SK-N-SH (cell line): ENCODE results near the gene USP48. TPM values are rescaled to one million over a fixed set of nuclear protein-coding genes. Genes with fewer than 3 reads are reported as not detected.

ENCODE experiments used
- CTCF ChIA-PET: fragments of 300-600, 350-600 bp; formaldehyde crosslinking; extraction: SDS; loops from one replicate; lab custom pipeline; 2021; lab: Yijun Ruan, JAX
- POLR2A ChIA-PET: fragments of 350-600 bp; sonication (Branson Sonifier 250); formaldehyde crosslinking; extraction: SDS; loops from one replicate; lab custom pipeline; 2020; ENCODE audit warnings: antibody characterized with exemption, inconsistent platforms; lab: Yijun Ruan, JAX
- DNase-seq: peaks from one replicate; pipeline ENCODE4 v3.0.0; 2012
- H2AFZ ChIP-seq: fragments of 200-600 bp; sonication (generic); 2 replicates; pipeline ENCODE4 v1.8.1; 2016; ENCODE audit warnings: antibody characterized with exemption, mild to moderate bottlenecking, low read depth
- H3F3A ChIP-seq: fragments of 200-600 bp; sonication (generic); replicated peaks from 2 replicates; pipeline ENCODE3; 2016; ENCODE audit warnings: antibody characterized with exemption, mild to moderate bottlenecking; ENCODE audit not compliant: insufficient read depth
- H3K27ac ChIP-seq, 2 experiments: fragments of 200-500 bp in 1 of 2; fragments of 200-600 bp in 1 of 2; sonication (Bioruptor generic) in 1 of 2; sonication (generic), shearing (Covaris generic) in 1 of 2; 2 replicates each; pipeline versions ENCODE4 v1.5.1 to v1.6.1; 2014 to 2016; ENCODE audit warnings: low read depth in 2 of 2, inconsistent platforms in 1 of 2, low read length in 1 of 2, mild to moderate bottlenecking in 1 of 2, mixed read lengths in 1 of 2
- H3K27me3 ChIP-seq: fragments of 200-600 bp; sonication (generic), shearing (Covaris generic); 2 replicates; pipeline ENCODE4 v1.6.1; 2016; ENCODE audit warnings: mixed run types; ENCODE audit not compliant: insufficient read depth
- H3K36me3 ChIP-seq, 2 experiments: fragments of 200-500 bp in 1 of 2; fragments of 200-600 bp in 1 of 2; sonication (Bioruptor generic) in 1 of 2; sonication (generic) in 1 of 2; replicated peaks in 1 of 2; 2 replicates each; pipeline versions ENCODE3 to v1.5.1; 2014 to 2016; ENCODE audit warnings: low read length in 1 of 2, mild to moderate bottlenecking in 1 of 2; ENCODE audit not compliant: insufficient read depth in 2 of 2, control insufficient read depth in 1 of 2
- H3K4me1 ChIP-seq, 2 experiments: fragments of 200-500 bp in 1 of 2; fragments of 200-600 bp in 1 of 2; sonication (Bioruptor generic) in 1 of 2; sonication (generic), shearing (Covaris generic) in 1 of 2; 2 replicates each; pipeline versions ENCODE4 v1.5.1 to v1.6.1; 2014 to 2016; ENCODE audit warnings: low read depth in 1 of 2, low read length in 1 of 2, mixed run types in 1 of 2; ENCODE audit not compliant: insufficient read depth in 2 of 2, control insufficient read depth in 1 of 2
- H3K4me2 ChIP-seq: fragments of 200-600 bp; sonication (generic), shearing (Covaris generic); 2 replicates; pipeline ENCODE4 v1.6.1; 2017; ENCODE audit warnings: mixed run types
- H3K4me3 ChIP-seq, 2 experiments: fragments of 200-500 bp in 1 of 2; fragments of 200-600 bp in 1 of 2; sonication (Bioruptor generic) in 1 of 2; sonication (generic), shearing (Covaris generic) in 1 of 2; 2 replicates each; pipeline versions ENCODE4 v1.5.1 to v1.8.1; 2014 to 2016; ENCODE audit warnings: low read depth in 2 of 2, inconsistent platforms in 1 of 2, low read length in 1 of 2, mild to moderate bottlenecking in 1 of 2, mixed read lengths in 1 of 2, moderate library complexity in 1 of 2
- H3K79me2 ChIP-seq: fragments of 200-600 bp; sonication (generic); 2 replicates; pipeline ENCODE4 v1.8.1; 2017; ENCODE audit warnings: mild to moderate bottlenecking; ENCODE audit not compliant: insufficient read depth
- H3K9ac ChIP-seq: fragments of 200-600 bp; sonication (generic); 2 replicates; pipeline ENCODE4 v1.6.1; 2017; ENCODE audit warnings: mixed run types
- H3K9me2 ChIP-seq: fragments of 200-600 bp; sonication (generic); 2 replicates; pipeline ENCODE4 v1.6.1; 2017; ENCODE audit warnings: mixed run types
- H3K9me3 ChIP-seq: fragments of 200-600 bp; sonication (generic); 2 replicates; pipeline ENCODE4 v1.6.1; 2017; ENCODE audit warnings: mixed run types, mild to moderate bottlenecking, moderate library complexity
- H4K20me1 ChIP-seq: fragments of 200-600 bp; sonication (generic); 2 replicates; pipeline ENCODE4 v1.6.1; 2017; ENCODE audit warnings: mild to moderate bottlenecking, mixed run types; ENCODE audit not compliant: insufficient read depth
- CHD2 ChIP-seq: fragments of 150-350 bp; IDR thresholded peaks from 2 replicates; pipeline ENCODE4 v1.6.1; 2018; ENCODE audit warnings: low read length; ENCODE audit not compliant: partially characterized antibody
- ELF1 ChIP-seq: IDR thresholded peaks from 2 replicates; pipeline ENCODE4 v1.4.0; 2012
- FOXJ3 ChIP-seq: sonication (generic); formaldehyde crosslinking; IDR thresholded peaks from 2 replicates; pipeline ENCODE4 v1.5.1; 2020; ENCODE audit warnings: mild to moderate bottlenecking, missing genetic modification reagents
- GATA2 ChIP-seq: sonication (generic); formaldehyde crosslinking; IDR thresholded peaks from 2 replicates; pipeline ENCODE4 v1.5.0; 2020; ENCODE audit warnings: mild to moderate bottlenecking, missing genetic modification reagents
- IRF3 ChIP-seq: fragments of 150-350 bp; IDR thresholded peaks from 2 replicates; pipeline ENCODE4 v1.6.1; 2016; ENCODE audit warnings: mild to moderate bottlenecking, low read depth, low read length
- JUND ChIP-seq: IDR thresholded peaks from 2 replicates; pipeline ENCODE4 v1.4.0; 2012
- MAX ChIP-seq: IDR thresholded peaks from 2 replicates; pipeline ENCODE4 v1.4.0; 2012; ENCODE audit warnings: low read depth
- MEF2A ChIP-seq: IDR thresholded peaks from 2 replicates; pipeline ENCODE4 v1.4.0; 2012; ENCODE audit warnings: low read depth, borderline replicate concordance
- NFIC ChIP-seq: IDR thresholded peaks from 2 replicates; pipeline ENCODE4 v1.4.0; 2012; ENCODE audit warnings: borderline replicate concordance
- POLR2AphosphoS5 ChIP-seq: IDR thresholded peaks from 2 replicates; pipeline ENCODE4 v1.6.1; 2012; ENCODE audit warnings: low read depth, low read length
- RAD21 ChIP-seq: IDR thresholded peaks from 2 replicates; pipeline ENCODE4 v1.6.1; 2012; ENCODE audit warnings: mild to moderate bottlenecking, low read length
- RCOR1 ChIP-seq: fragments of 150-350 bp; IDR thresholded peaks from 2 replicates; pipeline ENCODE4 v1.6.1; 2017; ENCODE audit warnings: antibody characterized with exemption, low read length
- SIN3A ChIP-seq: IDR thresholded peaks from 2 replicates; pipeline ENCODE4 v1.6.1; 2012; ENCODE audit warnings: low read depth, mild to moderate bottlenecking, low read length, moderate library complexity, borderline replicate concordance
- TEAD4 ChIP-seq: IDR thresholded peaks from 2 replicates; pipeline ENCODE4 v1.4.0; 2012; ENCODE audit warnings: mild to moderate bottlenecking, borderline replicate concordance; ENCODE audit not compliant: insufficient read depth
- USF2 ChIP-seq: fragments of 150-350 bp; IDR thresholded peaks from 2 replicates; pipeline ENCODE4 v1.6.1; 2017; ENCODE audit warnings: antibody characterized with exemption, low read length, low read depth, borderline replicate concordance
- YY1 ChIP-seq: IDR thresholded peaks from 2 replicates; pipeline ENCODE4 v1.4.0; 2012; ENCODE audit warnings: low read depth, mild to moderate bottlenecking
- WGBS: methylation state at CpG from one replicate; pipeline ENCODE4 v1.1.6; 2017; ENCODE audit warnings: low lambda C conversion rate; 5-methylcytosine and 5-hydroxymethylcytosine counted together
- polyA plus RNA-seq, 3 experiments: library from polyadenylated mRNA; depleted of rRNA; stranded (reverse); fragments of >200 nt; gene quantifications; 2 replicates each; pipeline ENCODE4 v1.2.3, GENCODE V29; 2012

USP48 gene
- polyA plus RNA-seq, 1 of the 3 experiments (the other 2 are of a cell fraction) = 13.6 TPM

GRCh38 chr1:21775550-21775914, 7.4 kb downstream of the USP48 start:
- H3F3A ChIP-seq = peaks cover 10% of the 10 kb centered on the region
- H3K4me3 ChIP-seq = no peak overlapping the region
- H3K79me2 ChIP-seq = peaks cover 99% of the 10 kb centered on the region
- no peaks in the 10 kb centered on the region for H3K4me1 ChIP-seq
- WGBS = 69% methylated on average over 2 of the region's 2 CpGs
- peaks cover 92% of the 10 kb centered on the region for H4K20me1 ChIP-seq
- no peak overlapping the region for H3K9ac ChIP-seq
- no peak overlapping the region for H2AFZ ChIP-seq
- no peaks in the 10 kb centered on the region for H3K27me3 ChIP-seq
- no peak overlapping the region for H3K4me2 ChIP-seq
- no peaks in the 10 kb centered on the region for H3K9me3 ChIP-seq
- POLR2A ChIA-PET = no interaction called here
- H3K9me2 ChIP-seq = no peaks in the 10 kb centered on the region
- TF ChIP-seq ELF1 = no peak
- no peak for TF ChIP-seq RAD21
- TF ChIP-seq RCOR1 = no peak
- TF ChIP-seq TEAD4 = no peak
- TF ChIP-seq FOXJ3 = no peak
- no peak for TF ChIP-seq USF2
- no peak for TF ChIP-seq CHD2
- TF ChIP-seq YY1 = no peak
- no peak for TF ChIP-seq MAX
- no peak for TF ChIP-seq POLR2AphosphoS5
- no peak for TF ChIP-seq JUND
- TF ChIP-seq IRF3 = no peak
- TF ChIP-seq MEF2A = no peak
- peaks cover 0 to 10% of the 10 kb centered on the region in 2 experiments for H3K36me3 ChIP-seq
- CTCF ChIA-PET = interaction anchor here (0.9 to 1.0 kb wide), 2 partner anchors 55 to 88 kb away, joined by 3 read pairs; no protein-coding TSS in a partner anchor
- DNase-seq = no peak
- H3K27ac ChIP-seq = no peak overlapping the region

GRCh38 chr1:21774835-21775549, 8.0 kb downstream of the USP48 start:
- Histone ChIP-seq H3K9me3 (no peaks in the 10 kb centered on the region), H3K9me2 (no peaks in the 10 kb centered on the region), H3K4me1 (no peaks in the 10 kb centered on the region), H2AFZ (no peak overlapping the region), H3K4me3 (no peak overlapping the region), H3K9ac (no peak overlapping the region), H4K20me1 (peaks cover 93% of the 10 kb centered on the region), H3F3A (peaks cover 5% of the 10 kb centered on the region), H3K4me2 (no peak overlapping the region), H3K36me3 (peaks cover 0 to 10% of the 10 kb centered on the region in 2 experiments), H3K27me3 (no peaks in the 10 kb centered on the region), H3K27ac (no peak overlapping the region), H3K79me2 (peaks cover 99% of the 10 kb centered on the region)
- WGBS = 95% methylated on average over 15 of the region's 15 CpGs
- no peak for DNase-seq
- no peak for TF ChIP-seq FOXJ3
- no peak for TF ChIP-seq NFIC
- no peak for TF ChIP-seq SIN3A
- TF ChIP-seq GATA2 = no peak
- CTCF ChIA-PET = interaction anchor here (1.0 kb wide), 1 partner anchor 87 kb away, joined by 3 read pairs; no protein-coding TSS in a partner anchor
- POLR2A ChIA-PET = no interaction called here
